Measurements from ENCODE around the gene NLK.
"Not testable (repeated sequence)": the region's sequence is repeated elsewhere in the genome, so short reads cannot be mapped to it uniquely, and the experiment has no call there.

The NLK gene

GRCh38 chr17:28201315-28201714 is 158.8 kb downstream of the NLK start:
- DNase-seq = no peak

- no peak for DNase-seq
Measured at GRCh38 chr17:28204244-28204643, 161.8 kb downstream of the NLK start.

GRCh38 chr17:28204751-28205150 is 162.3 kb downstream of the NLK start:
- DNase-seq = no peak

GRCh38 chr17:28206292-28206691 is 163.8 kb downstream of the NLK start:
- DNase-seq = no peak

GRCh38 chr17:28211811-28212210 is 169.3 kb downstream of the NLK start:
- DNase-seq = no peak

- DNase-seq = not testable (repeated sequence)
Measured at GRCh38 chr17:28213578-28213977, 171.1 kb downstream of the NLK start.

- no peak for DNase-seq
Measured at GRCh38 chr17:28216052-28216451, 173.6 kb downstream of the NLK start.

GRCh38 chr17:28216528-28216927 is 174.1 kb downstream of the NLK start:
- no peak for DNase-seq

- no peak for DNase-seq
Measured at GRCh38 chr17:28219771-28220170, 177.3 kb downstream of the NLK start.

- no peak for DNase-seq
Measured at GRCh38 chr17:28221751-28222414, 179.4 kb downstream of the NLK start.

GRCh38 chr17:28225271-28225670 is 182.8 kb downstream of the NLK start:
- DNase-seq = no peak

GRCh38 chr17:28225867-28226266 is 183.4 kb downstream of the NLK start:
- DNase-seq = no peak

- no peak for DNase-seq
Measured at GRCh38 chr17:28226563-28227315, 184.3 kb downstream of the NLK start.

- peak in 1 of 5 experiments; percentile 13 for DNase-seq
Measured at GRCh38 chr17:28227316-28228108, 185.0 kb downstream of the NLK start.

GRCh38 chr17:28228109-28228840 is 185.8 kb downstream of the NLK start:
- no peak for DNase-seq

GRCh38 chr17:28228986-28229729 is 186.7 kb downstream of the NLK start:
- no peak for DNase-seq

GRCh38 chr17:28230011-28230410 is 187.5 kb downstream of the NLK start:
- peak in 1 of 5 experiments; percentile 96 for DNase-seq

- not testable (repeated sequence) for DNase-seq
Measured at GRCh38 chr17:28230607-28231006, 188.1 kb downstream of the NLK start.

- not testable (repeated sequence) for DNase-seq
Measured at GRCh38 chr17:28231624-28232023, 189.1 kb downstream of the NLK start.

GRCh38 chr17:28232966-28233870 is 190.7 kb downstream of the NLK start:
- DNase-seq = not testable (repeated sequence)

Measured in T-helper 2 cell (primary cell).